ENCODE measurements around the gene CETP.
"Not testable (repeated sequence)": the region's sequence is repeated elsewhere in the genome, so short reads cannot be mapped to it uniquely, and the experiment has no call there.

Gene CETP

DNA sequence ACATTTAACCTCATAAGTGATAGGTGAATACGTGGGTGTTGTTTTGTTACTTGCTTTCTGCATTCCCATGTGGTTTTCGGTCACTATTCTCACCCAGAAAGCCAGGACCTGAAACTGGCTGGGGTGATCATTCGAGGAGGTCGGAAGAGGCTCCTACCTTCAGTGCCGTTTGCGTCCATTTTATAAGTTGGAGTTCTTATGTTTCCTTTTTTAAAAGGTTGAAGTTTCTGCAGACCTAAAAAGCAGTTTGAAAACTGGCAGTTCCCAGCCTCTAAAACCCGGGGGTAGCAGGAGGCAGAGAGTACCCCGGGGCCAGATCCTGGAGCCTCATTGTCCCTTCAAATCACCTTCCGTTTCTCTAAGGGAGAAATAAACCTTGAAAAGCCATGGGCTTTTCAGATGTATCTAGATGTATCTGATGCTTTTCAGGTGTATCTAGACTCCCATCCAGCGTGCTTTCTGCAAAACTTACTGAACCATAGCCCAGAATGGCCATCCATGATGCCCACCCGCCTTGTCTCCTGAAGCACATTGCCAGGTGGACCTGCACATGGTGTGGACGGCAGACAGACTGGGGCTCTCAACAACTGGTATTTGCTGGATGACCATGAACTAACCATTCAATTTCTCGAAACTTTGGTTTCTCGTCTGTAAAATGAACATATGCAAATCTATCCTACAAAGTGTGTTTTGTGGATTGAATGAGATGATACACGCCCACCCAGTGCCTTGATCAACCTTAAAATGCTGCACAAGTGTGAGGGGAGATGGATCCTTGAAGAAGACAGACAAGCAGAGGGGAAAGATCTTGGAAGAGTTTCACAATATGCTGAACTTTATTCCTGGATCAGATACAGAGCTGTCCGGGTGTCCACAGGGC lies 28.9 kb downstream of the CETP start:
- TF ChIP-seq, protein P1, sequence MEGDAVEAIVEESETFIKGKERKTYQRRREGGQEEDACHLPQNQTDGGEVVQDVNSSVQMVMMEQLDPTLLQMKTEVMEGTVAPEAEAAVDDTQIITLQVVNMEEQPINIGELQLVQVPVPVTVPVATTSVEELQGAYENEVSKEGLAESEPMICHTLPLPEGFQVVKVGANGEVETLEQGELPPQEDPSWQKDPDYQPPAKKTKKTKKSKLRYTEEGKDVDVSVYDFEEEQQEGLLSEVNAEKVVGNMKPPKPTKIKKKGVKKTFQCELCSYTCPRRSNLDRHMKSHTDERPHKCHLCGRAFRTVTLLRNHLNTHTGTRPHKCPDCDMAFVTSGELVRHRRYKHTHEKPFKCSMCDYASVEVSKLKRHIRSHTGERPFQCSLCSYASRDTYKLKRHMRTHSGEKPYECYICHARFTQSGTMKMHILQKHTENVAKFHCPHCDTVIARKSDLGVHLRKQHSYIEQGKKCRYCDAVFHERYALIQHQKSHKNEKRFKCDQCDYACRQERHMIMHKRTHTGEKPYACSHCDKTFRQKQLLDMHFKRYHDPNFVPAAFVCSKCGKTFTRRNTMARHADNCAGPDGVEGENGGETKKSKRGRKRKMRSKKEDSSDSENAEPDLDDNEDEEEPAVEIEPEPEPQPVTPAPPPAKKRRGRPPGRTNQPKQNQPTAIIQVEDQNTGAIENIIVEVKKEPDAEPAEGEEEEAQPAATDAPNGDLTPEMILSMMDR (IDR thresholded peaks at IDR 0.05; ENCODE audit: borderline replicate concordance, control extremely low read depth, extremely low read depth, insufficient read depth, missing control alignments): no peak
- in situ Hi-C loops (cut with MboI; ENCODE audit: low sequenced_read_pairs, unreplicated experiment): no loop called here

DNA sequence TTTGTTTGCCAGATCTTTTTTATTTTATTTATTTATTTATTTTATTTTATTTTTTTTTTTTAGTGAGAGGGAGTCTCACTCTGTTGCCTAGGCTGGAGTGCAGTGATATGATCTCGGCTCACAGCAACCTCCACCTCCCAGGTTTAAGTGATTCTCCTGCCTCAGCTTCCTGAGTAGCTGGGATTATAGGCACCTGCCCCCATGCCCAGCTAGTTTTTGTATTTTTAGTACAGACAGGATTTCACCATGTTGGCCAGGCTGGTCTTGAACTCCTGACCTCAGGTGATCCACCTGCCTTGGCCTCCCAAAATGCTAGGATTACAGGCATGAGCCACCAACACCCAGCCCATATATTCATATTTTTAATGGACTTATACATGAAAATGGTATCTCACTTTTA lies 30.7 kb downstream of the CETP start:
- DNase-seq (ENCODE audit: low spot score); in situ Hi-C loops (cut with MboI; ENCODE audit: low sequenced_read_pairs, unreplicated experiment): not testable (repeated sequence)

More for the DNA sequence above, 28.9 kb downstream of the CETP start:
- DNase-seq (ENCODE audit: low spot score): no peak

- no peak for DNase-seq (ENCODE audit: low spot score)
- in situ Hi-C loops (cut with MboI; ENCODE audit: low sequenced_read_pairs, unreplicated experiment): no loop called here
- TF ChIP-seq, protein P1 (IDR thresholded peaks at IDR 0.05; ENCODE audit: borderline replicate concordance, control extremely low read depth, extremely low read depth, insufficient read depth, missing control alignments): no peak
Measured at GRCh38 chr16:56993204-56993603, 31.5 kb downstream of the CETP start.

- in situ Hi-C loops (cut with MboI; ENCODE audit: low sequenced_read_pairs, unreplicated experiment): no loop called here
- DNase-seq (ENCODE audit: low spot score): no peak
- TF ChIP-seq, protein P1 (IDR thresholded peaks at IDR 0.05; ENCODE audit: borderline replicate concordance, control extremely low read depth, extremely low read depth, insufficient read depth, missing control alignments): no peak
Measured at GRCh38 chr16:56994311-56994710, 32.6 kb downstream of the CETP start.

DNA sequence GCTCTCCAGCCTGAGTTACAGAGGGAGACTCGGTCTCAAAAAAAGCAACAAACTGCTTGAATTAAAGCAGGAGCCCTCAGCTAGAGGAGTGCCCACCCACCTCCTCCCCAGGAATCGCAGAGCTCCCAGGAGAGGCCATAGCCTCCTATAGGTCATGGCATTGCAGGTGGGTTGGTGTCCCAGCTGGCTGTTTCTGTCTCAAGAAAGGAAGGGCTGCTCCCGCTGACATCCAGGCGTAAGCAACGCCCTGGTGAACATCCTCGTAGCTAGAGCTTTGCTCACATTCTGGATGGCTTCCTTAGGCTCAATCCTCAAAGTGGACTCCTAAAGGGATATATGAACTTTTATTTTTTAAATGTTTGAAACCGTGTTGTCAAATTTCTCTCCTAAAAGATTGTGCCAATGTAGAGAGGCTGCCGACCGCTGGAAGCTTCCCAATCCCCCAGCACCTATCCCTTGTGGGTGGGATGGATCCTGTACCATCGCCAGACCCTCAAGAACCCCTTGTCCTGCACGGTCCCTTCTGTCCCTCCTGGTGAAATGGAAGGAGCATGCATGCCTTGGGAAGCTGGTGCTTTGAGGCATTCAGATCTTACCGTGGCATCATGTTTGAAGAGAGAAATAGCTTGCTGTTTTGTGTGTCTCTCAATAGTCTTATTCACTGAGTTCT lies 33.5 kb downstream of the CETP start:
- TF ChIP-seq, protein P1 (IDR thresholded peaks at IDR 0.05; ENCODE audit: borderline replicate concordance, control extremely low read depth, extremely low read depth, insufficient read depth, missing control alignments): no peak
- no peak for DNase-seq (ENCODE audit: low spot score)
- in situ Hi-C loops (cut with MboI; ENCODE audit: low sequenced_read_pairs, unreplicated experiment): no loop called here

- DNase-seq (ENCODE audit: low spot score): no peak
Measured at GRCh38 chr16:56997264-56997663, 35.5 kb downstream of the CETP start.

More at GRCh38 chr16:56997264-56997663, 35.5 kb downstream of the CETP start:
- in situ Hi-C loops (cut with MboI; ENCODE audit: low sequenced_read_pairs, unreplicated experiment): no loop called here
- TF ChIP-seq, protein P1 (IDR thresholded peaks at IDR 0.05; ENCODE audit: borderline replicate concordance, control extremely low read depth, extremely low read depth, insufficient read depth, missing control alignments): no peak
